ENCODE data around the gene ANKRD42. TPM values are rescaled to one million over a fixed set of nuclear protein-coding genes. Genes with fewer than 3 reads are reported as not detected.
A peak's percentile ranks its signal among the peaks of the same experiment; 100 is the strongest.

The ANKRD42 gene
- total and polyA plus RNA-seq, 5 donors from 2014 or later = 1.3 to 4.2 (median 3.2) TPM

DNA sequence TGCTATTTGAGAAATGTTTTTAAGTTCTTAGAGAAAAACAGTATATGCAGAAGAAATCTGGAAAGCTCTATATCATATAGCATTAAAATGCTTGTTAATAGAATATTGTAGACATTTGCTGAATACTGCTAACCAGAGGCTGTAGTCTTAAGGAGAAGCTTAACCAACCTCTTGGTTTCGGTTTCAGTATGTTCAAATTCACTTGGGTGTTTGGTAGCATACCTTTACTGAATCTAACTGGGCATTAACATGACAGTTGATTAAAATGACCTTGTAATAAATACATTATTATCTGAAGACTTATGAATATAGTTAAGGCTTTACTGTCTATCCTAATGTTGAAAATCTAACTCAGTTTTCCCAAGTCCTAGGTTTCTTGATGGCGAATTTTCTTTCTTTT, 31.1 kb upstream of the ANKRD42 start:
- no peaks in the 10 kb centered on the region for H3K9me3 Mint-ChIP-seq
- ATAC-seq (ENCODE audit: low read depth in 2 of 2) (peak; percentile 43 to 59), DNase-seq (peak in 2 of 3 donors; percentile 49 to 73)
- Histone ChIP-seq H3K27ac (ENCODE audit: insufficient read depth, low read length, poor library complexity, severe bottlenecking) (peak overlapping the region; percentile 99), H3K36me3 (ENCODE audit: control insufficient read depth, insufficient read depth, low read length) (peaks cover 36% of the 10 kb centered on the region), H3K4me3 (ENCODE audit: low read depth, low read length) (peak overlapping the region; percentile 93), H3K27me3 (ENCODE audit: control insufficient read depth, insufficient read depth, low read length) (no peaks in the 10 kb centered on the region), H3K9me3 (ENCODE audit: control insufficient read depth in 2 of 2, low read length in 2 of 2) (no peaks in the 10 kb centered on the region), H3K4me1 (ENCODE audit: control insufficient read depth, insufficient read depth, low read length, poor library complexity, severe bottlenecking) (peaks cover 45% of the 10 kb centered on the region)
- peak overlapping the region; percentile 97 to 100 (median 100) for H3K4me3 Mint-ChIP-seq
- H3K36me3 Mint-ChIP-seq = peaks cover 39% of the 10 kb centered on the region
- H3K27me3 Mint-ChIP-seq = no peaks in the 10 kb centered on the region
- H3K27ac Mint-ChIP-seq = peak overlapping the region; percentile 24 to 100 (median 85)
- H3K4me1 Mint-ChIP-seq = peaks cover 49 to 68% (median 59%) of the 10 kb centered on the region in 4 donors

DNA sequence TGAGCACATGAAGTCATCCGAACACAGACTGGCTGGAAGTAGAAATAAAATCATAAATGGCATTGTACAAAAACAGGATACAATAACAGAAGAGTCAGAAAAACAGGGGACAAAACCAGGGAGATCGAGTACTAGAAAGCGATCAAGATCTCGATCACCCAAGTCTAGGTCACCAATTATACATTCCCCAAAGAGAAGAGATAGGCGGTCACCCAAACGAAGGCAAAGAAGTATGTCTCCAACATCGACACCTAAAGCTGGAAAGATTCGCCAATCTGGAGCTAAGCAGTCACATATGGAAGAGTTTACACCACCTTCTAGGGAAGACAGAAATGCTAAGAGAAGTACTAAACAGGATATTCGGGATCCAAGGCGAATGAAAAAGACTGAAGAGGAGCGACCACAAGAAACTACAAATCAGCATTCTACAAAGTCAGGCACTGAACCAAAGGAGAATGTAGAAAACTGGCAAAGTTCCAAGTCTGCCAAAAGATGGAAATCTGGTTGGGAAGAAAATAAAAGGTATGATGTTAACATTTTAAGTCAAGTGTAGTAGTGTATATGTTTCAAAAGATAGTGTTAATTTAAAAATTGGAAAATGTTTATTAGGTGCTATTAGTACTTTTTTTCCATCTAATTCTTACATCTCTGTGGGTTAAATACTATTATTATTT, 27.2 kb upstream of the ANKRD42 start:
- DNase-seq (no peak), ATAC-seq (ENCODE audit: low read depth in 2 of 2) (no peak)
- H3K4me1 ChIP-seq (ENCODE audit: control insufficient read depth, insufficient read depth, low read length, poor library complexity, severe bottlenecking) = peaks cover 48% of the 10 kb centered on the region
- Mint-ChIP-seq H3K4me3 (peak overlapping the region in 2 of 4 donors; percentile 29 to 69), H3K27me3 (no peaks in the 10 kb centered on the region), H3K27ac (peak overlapping the region in 1 of 3 donors; percentile 58), H3K9me3 (no peaks in the 10 kb centered on the region), H3K4me1 (peaks cover 60 to 86% (median 73%) of the 10 kb centered on the region in 4 donors), H3K36me3 (peaks cover 57% of the 10 kb centered on the region)
- H3K27me3 ChIP-seq (ENCODE audit: control insufficient read depth, insufficient read depth, low read length) = no peaks in the 10 kb centered on the region
- peaks cover 70% of the 10 kb centered on the region for H3K36me3 ChIP-seq (ENCODE audit: control insufficient read depth, insufficient read depth, low read length)
- H3K27ac ChIP-seq (ENCODE audit: insufficient read depth, low read length, poor library complexity, severe bottlenecking) = no peak overlapping the region
- H3K9me3 ChIP-seq (ENCODE audit: control insufficient read depth in 2 of 2, low read length in 2 of 2) = no peaks in the 10 kb centered on the region
- no peak overlapping the region for H3K4me3 ChIP-seq (ENCODE audit: low read depth, low read length)

DNA sequence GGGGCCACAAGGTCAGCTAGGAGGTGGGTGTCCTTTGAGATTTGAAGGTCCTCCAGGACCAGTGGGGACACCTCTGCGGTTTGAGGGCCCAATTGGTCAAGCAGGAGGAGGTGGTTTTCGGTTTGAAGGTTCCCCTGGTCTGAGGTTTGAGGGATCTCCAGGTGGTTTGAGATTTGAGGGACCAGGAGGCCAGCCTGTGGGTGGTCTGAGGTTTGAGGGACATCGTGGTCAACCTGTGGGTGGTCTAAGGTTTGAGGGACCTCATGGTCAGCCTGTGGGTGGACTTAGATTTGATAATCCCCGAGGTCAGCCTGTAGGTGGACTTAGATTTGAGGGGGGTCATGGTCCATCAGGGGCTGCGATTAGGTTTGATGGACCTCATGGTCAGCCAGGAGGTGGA, 24.8 kb upstream of the ANKRD42 start:
- peak overlapping the region; percentile 4 for H3K4me3 ChIP-seq (ENCODE audit: low read depth, low read length)
- Mint-ChIP-seq H3K27me3 (no peaks in the 10 kb centered on the region), H3K4me1 (peaks cover 51 to 86% (median 73%) of the 10 kb centered on the region in 4 donors), H3K4me3 (peak overlapping the region in 3 of 4 donors; percentile 27 to 71 (median 36)), H3K27ac (peak overlapping the region in 2 of 3 donors; percentile 29 to 48), H3K36me3 (peaks cover 60% of the 10 kb centered on the region), H3K9me3 (no peaks in the 10 kb centered on the region)
- no peaks in the 10 kb centered on the region for H3K9me3 ChIP-seq (ENCODE audit: control insufficient read depth in 2 of 2, low read length in 2 of 2)
- no peak overlapping the region for H3K27ac ChIP-seq (ENCODE audit: insufficient read depth, low read length, poor library complexity, severe bottlenecking)
- DNase-seq (no peak), ATAC-seq (ENCODE audit: low read depth in 2 of 2) (no peak)
- no peaks in the 10 kb centered on the region for H3K27me3 ChIP-seq (ENCODE audit: control insufficient read depth, insufficient read depth, low read length)
- H3K36me3 ChIP-seq (ENCODE audit: control insufficient read depth, insufficient read depth, low read length) = peaks cover 84% of the 10 kb centered on the region
- H3K4me1 ChIP-seq (ENCODE audit: control insufficient read depth, insufficient read depth, low read length, poor library complexity, severe bottlenecking) = peaks cover 52% of the 10 kb centered on the region

DNA sequence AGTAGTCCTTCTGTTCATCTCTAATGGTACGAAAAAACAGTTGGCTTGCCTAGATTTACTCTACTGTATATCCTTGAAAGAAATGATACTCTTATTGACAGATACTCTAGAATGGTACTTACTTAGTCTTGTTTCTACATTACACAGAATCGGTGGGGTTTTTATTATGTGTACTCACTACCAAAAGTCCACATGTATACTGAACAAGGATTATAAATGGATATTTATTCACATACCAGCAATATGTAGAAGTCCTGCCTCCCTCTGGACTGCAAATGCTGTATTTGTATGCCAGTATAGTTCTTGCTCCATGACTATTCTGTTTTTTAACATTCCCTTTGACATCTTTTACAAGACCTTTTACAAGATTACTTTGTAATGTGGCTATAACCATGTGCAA, 22.6 kb upstream of the ANKRD42 start:
- Mint-ChIP-seq H3K27ac (peak overlapping the region in 2 of 3 donors; percentile 9 to 19), H3K4me1 (peaks cover 49 to 90% (median 73%) of the 10 kb centered on the region in 4 donors), H3K36me3 (peaks cover 56% of the 10 kb centered on the region), H3K9me3 (no peaks in the 10 kb centered on the region), H3K4me3 (peak overlapping the region; percentile 76 to 87 (median 80)), H3K27me3 (no peaks in the 10 kb centered on the region)
- H3K4me3 ChIP-seq (ENCODE audit: low read depth, low read length) = peak overlapping the region; percentile 86
- no peaks in the 10 kb centered on the region for H3K27me3 ChIP-seq (ENCODE audit: control insufficient read depth, insufficient read depth, low read length)
- H3K27ac ChIP-seq (ENCODE audit: insufficient read depth, low read length, poor library complexity, severe bottlenecking) = no peak overlapping the region
- DNase-seq (no peak), ATAC-seq (ENCODE audit: low read depth in 2 of 2) (no peak)
- H3K36me3 ChIP-seq (ENCODE audit: control insufficient read depth, insufficient read depth, low read length) = peaks cover 86% of the 10 kb centered on the region
- peaks cover 72% of the 10 kb centered on the region for H3K4me1 ChIP-seq (ENCODE audit: control insufficient read depth, insufficient read depth, low read length, poor library complexity, severe bottlenecking)
- no peaks in the 10 kb centered on the region for H3K9me3 ChIP-seq (ENCODE audit: control insufficient read depth in 2 of 2, low read length in 2 of 2)

DNA sequence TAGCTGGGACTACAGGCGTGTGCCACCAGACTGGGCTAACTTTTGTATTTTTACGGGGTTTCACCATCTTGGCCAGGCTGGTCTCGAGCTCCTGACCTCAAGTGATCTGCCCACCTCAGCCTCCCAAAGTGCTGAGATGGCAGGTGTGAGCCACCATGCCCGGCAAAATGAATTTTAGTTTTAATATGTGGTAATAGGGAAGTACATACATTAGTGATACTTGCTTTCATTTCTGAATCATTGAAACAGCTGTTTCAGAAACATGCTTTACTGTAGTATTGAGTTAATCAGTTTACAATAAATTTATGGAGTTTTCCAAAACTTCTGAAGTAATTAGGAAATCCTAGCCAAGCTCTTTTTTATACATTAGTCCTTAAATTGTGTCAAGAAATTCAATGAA, 21.0 kb upstream of the ANKRD42 start:
- Mint-ChIP-seq H3K27me3 (no peaks in the 10 kb centered on the region), H3K4me1 (peaks cover 50 to 95% (median 77%) of the 10 kb centered on the region in 4 donors), H3K4me3 (peak overlapping the region; percentile 73 to 87 (median 76)), H3K36me3 (peaks cover 55% of the 10 kb centered on the region), H3K9me3 (no peaks in the 10 kb centered on the region), H3K27ac (peak overlapping the region in 1 of 3 donors; percentile 75)
- H3K36me3 ChIP-seq (ENCODE audit: control insufficient read depth, insufficient read depth, low read length) = peaks cover 81% of the 10 kb centered on the region
- no peaks in the 10 kb centered on the region for H3K27me3 ChIP-seq (ENCODE audit: control insufficient read depth, insufficient read depth, low read length)
- peak overlapping the region; percentile 86 for H3K4me3 ChIP-seq (ENCODE audit: low read depth, low read length)
- ATAC-seq (ENCODE audit: low read depth in 2 of 2) (no peak), DNase-seq (no peak)
- no peaks in the 10 kb centered on the region for H3K9me3 ChIP-seq (ENCODE audit: control insufficient read depth in 2 of 2, low read length in 2 of 2)
- H3K4me1 ChIP-seq (ENCODE audit: control insufficient read depth, insufficient read depth, low read length, poor library complexity, severe bottlenecking) = peaks cover 73% of the 10 kb centered on the region
- H3K27ac ChIP-seq (ENCODE audit: insufficient read depth, low read length, poor library complexity, severe bottlenecking) = no peak overlapping the region

DNA sequence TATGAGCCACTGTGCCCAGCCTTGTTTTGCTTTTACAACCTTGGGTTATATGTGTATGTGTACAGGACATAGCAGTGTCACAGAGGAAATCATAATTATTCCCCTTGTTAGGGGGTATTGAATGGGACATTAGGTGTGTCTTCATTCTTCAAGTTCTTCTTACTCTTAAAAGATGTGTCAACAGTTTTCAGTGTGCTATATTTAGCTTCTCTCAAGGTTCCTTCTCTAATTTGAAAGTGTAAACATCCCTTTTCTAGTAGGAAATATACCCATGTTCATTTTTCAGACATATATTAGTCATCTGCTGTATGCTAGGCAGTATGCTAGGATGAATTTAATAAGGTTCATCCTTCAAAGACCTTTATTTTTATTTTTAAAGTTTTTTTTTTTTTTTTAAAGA, 19.5 kb upstream of the ANKRD42 start:
- peaks cover 42% of the 10 kb centered on the region for H3K36me3 Mint-ChIP-seq
- peaks cover 43 to 86% (median 69%) of the 10 kb centered on the region in 4 donors for H3K4me1 Mint-ChIP-seq
- Histone ChIP-seq H3K9me3 (ENCODE audit: control insufficient read depth in 2 of 2, low read length in 2 of 2) (no peaks in the 10 kb centered on the region), H3K36me3 (ENCODE audit: control insufficient read depth, insufficient read depth, low read length) (peaks cover 80% of the 10 kb centered on the region), H3K4me1 (ENCODE audit: control insufficient read depth, insufficient read depth, low read length, poor library complexity, severe bottlenecking) (peaks cover 69% of the 10 kb centered on the region), H3K4me3 (ENCODE audit: low read depth, low read length) (peak overlapping the region; percentile 49), H3K27me3 (ENCODE audit: control insufficient read depth, insufficient read depth, low read length) (no peaks in the 10 kb centered on the region), H3K27ac (ENCODE audit: insufficient read depth, low read length, poor library complexity, severe bottlenecking) (no peak overlapping the region)
- H3K27me3 Mint-ChIP-seq = no peaks in the 10 kb centered on the region
- DNase-seq (peak in 1 of 3 donors; percentile 24), ATAC-seq (ENCODE audit: low read depth in 2 of 2) (peak in 1 of 2 donors; percentile 40)
- H3K4me3 Mint-ChIP-seq = peak overlapping the region; percentile 62 to 80 (median 65)
- H3K27ac Mint-ChIP-seq = peak overlapping the region in 1 of 3 donors; percentile 14
- no peaks in the 10 kb centered on the region for H3K9me3 Mint-ChIP-seq

DNA sequence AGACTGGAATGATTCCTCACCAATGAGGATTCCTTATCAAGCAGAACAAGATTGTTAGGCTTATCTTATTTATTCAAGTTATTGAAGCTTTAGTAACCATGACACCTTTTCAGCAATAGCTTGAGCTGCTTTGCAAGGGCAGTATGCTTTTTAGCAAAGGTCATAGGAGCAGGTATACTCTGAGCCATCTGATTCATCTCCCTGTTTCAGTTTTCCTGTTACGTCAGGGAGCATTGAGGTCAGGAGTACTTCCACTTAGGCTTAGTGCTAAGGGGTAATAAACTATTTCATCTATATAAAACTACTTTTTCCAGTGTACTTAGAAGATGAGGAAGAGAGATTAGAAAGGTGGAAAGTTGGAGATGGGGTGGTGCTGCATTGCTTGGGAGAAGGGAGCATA, 17.7 kb upstream of the ANKRD42 start:
- H3K4me1 ChIP-seq (ENCODE audit: control insufficient read depth, insufficient read depth, low read length, poor library complexity, severe bottlenecking) = peaks cover 53% of the 10 kb centered on the region
- ATAC-seq (ENCODE audit: low read depth in 2 of 2) (no peak), DNase-seq (no peak)
- no peaks in the 10 kb centered on the region for H3K27me3 ChIP-seq (ENCODE audit: control insufficient read depth, insufficient read depth, low read length)
- H3K36me3 ChIP-seq (ENCODE audit: control insufficient read depth, insufficient read depth, low read length) = peaks cover 77% of the 10 kb centered on the region
- H3K4me3 ChIP-seq (ENCODE audit: low read depth, low read length) = peak overlapping the region; percentile 15
- Mint-ChIP-seq H3K4me3 (peak overlapping the region in 3 of 4 donors; percentile 15 to 61 (median 41)), H3K27ac (peak overlapping the region in 1 of 3 donors; percentile 83), H3K27me3 (no peaks in the 10 kb centered on the region), H3K36me3 (peaks cover 31% of the 10 kb centered on the region), H3K4me1 (peaks cover 31 to 75% (median 58%) of the 10 kb centered on the region in 4 donors), H3K9me3 (no peaks in the 10 kb centered on the region)
- H3K27ac ChIP-seq (ENCODE audit: insufficient read depth, low read length, poor library complexity, severe bottlenecking) = no peak overlapping the region
- no peaks in the 10 kb centered on the region for H3K9me3 ChIP-seq (ENCODE audit: control insufficient read depth in 2 of 2, low read length in 2 of 2)

DNA sequence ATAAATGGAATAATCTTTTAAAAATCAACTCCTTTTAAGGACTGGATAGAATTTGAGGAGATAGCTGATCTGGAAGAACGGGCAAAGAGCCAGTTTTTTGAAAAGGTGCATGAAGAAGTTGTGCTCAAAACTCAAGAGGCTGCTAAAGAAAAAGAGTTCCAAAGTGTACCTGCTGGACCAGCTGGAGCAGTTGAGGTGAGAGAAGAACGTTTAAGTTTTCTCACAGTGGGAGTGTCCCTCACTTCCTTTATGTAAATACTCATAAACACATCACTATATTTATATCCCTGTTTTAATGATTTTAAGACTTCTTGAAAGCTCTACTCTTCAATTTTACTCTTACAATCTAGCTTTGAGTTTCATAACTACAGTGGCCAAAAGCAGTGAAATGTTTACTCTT, 11.7 kb upstream of the ANKRD42 start:
- H3K9me3 Mint-ChIP-seq = no peaks in the 10 kb centered on the region
- no peaks in the 10 kb centered on the region for H3K27me3 ChIP-seq (ENCODE audit: control insufficient read depth, insufficient read depth, low read length)
- no peak overlapping the region for H3K4me3 Mint-ChIP-seq
- peaks cover 24% of the 10 kb centered on the region for H3K36me3 Mint-ChIP-seq
- H3K27ac ChIP-seq (ENCODE audit: insufficient read depth, low read length, poor library complexity, severe bottlenecking) = peak overlapping the region; percentile 60
- DNase-seq (no peak), ATAC-seq (ENCODE audit: low read depth in 2 of 2) (no peak)
- peaks cover 3% of the 10 kb centered on the region for H3K4me1 ChIP-seq (ENCODE audit: control insufficient read depth, insufficient read depth, low read length, poor library complexity, severe bottlenecking)
- no peaks in the 10 kb centered on the region for H3K9me3 ChIP-seq (ENCODE audit: control insufficient read depth in 2 of 2, low read length in 2 of 2)
- H3K27ac Mint-ChIP-seq = no peak overlapping the region
- no peak overlapping the region for H3K4me3 ChIP-seq (ENCODE audit: low read depth, low read length)
- H3K36me3 ChIP-seq (ENCODE audit: control insufficient read depth, insufficient read depth, low read length) = peaks cover 92% of the 10 kb centered on the region
- no peaks in the 10 kb centered on the region for H3K27me3 Mint-ChIP-seq
- H3K4me1 Mint-ChIP-seq = peaks cover 25 to 37% (median 28%) of the 10 kb centered on the region in 4 donors
